Natural killer cell (primary cell): ENCODE measurements around the gene MAPK8. TPM values are rescaled to one million over a fixed set of nuclear protein-coding genes. Genes with fewer than 3 reads are reported as not detected.

Source experiments
- ATAC-seq, 3 donors: fragments of 150-1000 bp in 2 of 3; fragments of 200-7000 bp in 1 of 3; cut with Tn5 transposase; 1 replicate in 1 of 3; 2 replicates in 2 of 3; pipeline ENCODE4 v1.10.0; 2021; ENCODE audit warnings: mild to moderate bottlenecking in 2 of 3, moderate library complexity in 2 of 3
- DNase-seq, 2 donors: peaks; one replicate each; pipeline versions ENCODE4 v3.0.0 to v3.0.0-alpha.2; 2013 to 2021; ENCODE audit warnings: mixed read lengths in 1 of 2
- H3K27ac ChIP-seq: one replicate; pipeline ENCODE4 v1.5.1; 2013; ENCODE audit warnings: mild to moderate bottlenecking, low read length
- H3K27me3 ChIP-seq: one replicate; pipeline ENCODE4 v1.6.1; 2013; ENCODE audit warnings: low read length; ENCODE audit not compliant: control insufficient read depth, insufficient read depth
- H3K36me3 ChIP-seq: one replicate; pipeline ENCODE4 v1.6.1; 2013; ENCODE audit warnings: low read length; ENCODE audit not compliant: control insufficient read depth, insufficient read depth
- H3K4me1 ChIP-seq: one replicate; pipeline ENCODE4 v1.6.1; 2013; ENCODE audit warnings: low read length; ENCODE audit not compliant: control insufficient read depth, insufficient read depth
- H3K4me3 ChIP-seq: one replicate; pipeline ENCODE4 v1.5.1; 2013; ENCODE audit warnings: low read length
- H3K9me3 ChIP-seq: one replicate; pipeline ENCODE4 v1.6.1; 2013; ENCODE audit warnings: low read length; ENCODE audit not compliant: control insufficient read depth, insufficient read depth
- H3K27ac Mint-ChIP-seq, 2 donors: one replicate each; pipeline ENCODE4 v1.8.0; 2022; ENCODE audit warnings: mild to moderate bottlenecking in 2 of 2, mixed read lengths in 2 of 2, moderate library complexity in 1 of 2
- H3K27me3 Mint-ChIP-seq, 2 donors: one replicate each; pipeline ENCODE4 v1.8.0; 2022; ENCODE audit warnings: low read depth in 2 of 2, mixed read lengths in 2 of 2
- H3K36me3 Mint-ChIP-seq: one replicate; pipeline ENCODE4 v1.8.0; 2022; ENCODE audit warnings: mixed read lengths
- H3K4me1 Mint-ChIP-seq, 2 donors: one replicate each; pipeline ENCODE4 v1.8.0; 2022; ENCODE audit warnings: mixed read lengths in 2 of 2
- H3K4me3 Mint-ChIP-seq: one replicate; pipeline ENCODE4 v1.8.0; 2022; ENCODE audit warnings: mild to moderate bottlenecking, moderate library complexity, mixed read lengths
- H3K9me3 Mint-ChIP-seq, 2 donors: one replicate each; pipeline ENCODE4 v1.8.0; 2022; ENCODE audit warnings: mixed read lengths in 2 of 2
- CTCF ChIP-seq: fragments of 200-600 bp; IDR thresholded peaks from one replicate; pipeline ENCODE4 v1.8.0; 2022; ENCODE audit warnings: antibody characterized with exemption
- WGBS: methylation state at CpG from one replicate; pipeline ENCODE4 v1.1.7; 2013; ENCODE audit warnings: missing lambda C conversion rate; ENCODE audit not compliant: insufficient coverage; 5-methylcytosine and 5-hydroxymethylcytosine counted together
- intact Hi-C: fragments of 100-400 bp; cut with micrococcal nuclease; formaldehyde crosslinking; loops from one replicate; pipeline ENCODE4 v1.14.2; 2022
- total RNA-seq, 4 donors: library from RNA; stranded (reverse); fragments of 120-200 nt in 1 of 4; gene quantifications; one replicate each; pipeline versions ENCODE4 v1.2.3 to v1.2.4, GENCODE V29; 2013 to 2022

The MAPK8 gene
- total RNA-seq, 3 donors from 2014 or later (not counting 1 experiment from before 2014, with no cell fraction given) = 37.3 to 44.5 (median 40.8) TPM

DNA sequence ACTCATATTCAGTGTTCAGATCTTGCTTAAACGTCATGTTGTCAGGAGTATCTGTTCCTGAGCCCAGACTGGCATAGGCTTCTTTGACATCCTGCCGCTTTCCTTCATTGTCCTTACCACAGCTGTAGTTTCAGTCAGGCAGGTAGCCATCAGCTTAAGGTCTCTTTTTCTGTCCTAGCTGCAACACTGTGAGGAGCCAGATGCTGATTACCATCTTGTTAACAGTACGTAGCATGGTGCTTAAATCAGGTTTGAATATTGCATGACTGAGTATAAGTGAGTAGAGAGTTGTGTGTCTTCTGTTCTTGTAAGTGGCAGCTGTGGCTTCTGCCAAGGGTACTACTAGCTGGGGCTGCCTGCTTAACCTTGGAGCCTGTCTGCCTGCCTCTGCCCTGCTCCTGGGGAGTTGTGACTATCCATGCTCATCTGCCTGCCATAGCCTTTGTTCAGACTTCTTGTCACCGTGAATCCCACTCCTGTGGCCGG, 92.6 kb downstream of the MAPK8 start:
- ATAC-seq (no peak), DNase-seq (no peak)
- H3K4me1 Mint-ChIP-seq = peaks cover 27% of the 10 kb centered on the region in 2 donors
- WGBS = 92% methylated on average over 5 of the region's 5 CpGs
- Histone ChIP-seq H3K4me3 (no peak overlapping the region), H3K4me1 (no peaks in the 10 kb centered on the region), H3K27me3 (no peaks in the 10 kb centered on the region), H3K36me3 (no peaks in the 10 kb centered on the region), H3K27ac (no peak overlapping the region), H3K9me3 (no peaks in the 10 kb centered on the region)
- intact Hi-C loops = no loop called here
- H3K27ac Mint-ChIP-seq = no peak overlapping the region
- no peak for TF ChIP-seq CTCF
- no peaks in the 10 kb centered on the region for H3K36me3 Mint-ChIP-seq
- H3K9me3 Mint-ChIP-seq = no peaks in the 10 kb centered on the region
- H3K4me3 Mint-ChIP-seq = no peak overlapping the region
- no peaks in the 10 kb centered on the region for H3K27me3 Mint-ChIP-seq

- Histone ChIP-seq H3K4me3 (no peak overlapping the region), H3K27me3 (no peaks in the 10 kb centered on the region), H3K9me3 (no peaks in the 10 kb centered on the region), H3K36me3 (no peaks in the 10 kb centered on the region), H3K4me1 (no peaks in the 10 kb centered on the region), H3K27ac (no peak overlapping the region)
- Mint-ChIP-seq H3K36me3 (no peaks in the 10 kb centered on the region), H3K27me3 (no peaks in the 10 kb centered on the region), H3K4me1 (peaks cover 27% of the 10 kb centered on the region in 2 donors), H3K9me3 (no peaks in the 10 kb centered on the region), H3K27ac (peak overlapping the region in 1 of 2 donors; percentile 47), H3K4me3 (no peak overlapping the region)
- ATAC-seq (no peak), DNase-seq (no peak)
- no CpG with 5 or more reads among the region's 1 CpG for WGBS
- TF ChIP-seq CTCF = no peak
- intact Hi-C loops = no loop called here
Observed at GRCh38 chr10:48399551-48399950, 93.1 kb downstream of the MAPK8 start.

DNA sequence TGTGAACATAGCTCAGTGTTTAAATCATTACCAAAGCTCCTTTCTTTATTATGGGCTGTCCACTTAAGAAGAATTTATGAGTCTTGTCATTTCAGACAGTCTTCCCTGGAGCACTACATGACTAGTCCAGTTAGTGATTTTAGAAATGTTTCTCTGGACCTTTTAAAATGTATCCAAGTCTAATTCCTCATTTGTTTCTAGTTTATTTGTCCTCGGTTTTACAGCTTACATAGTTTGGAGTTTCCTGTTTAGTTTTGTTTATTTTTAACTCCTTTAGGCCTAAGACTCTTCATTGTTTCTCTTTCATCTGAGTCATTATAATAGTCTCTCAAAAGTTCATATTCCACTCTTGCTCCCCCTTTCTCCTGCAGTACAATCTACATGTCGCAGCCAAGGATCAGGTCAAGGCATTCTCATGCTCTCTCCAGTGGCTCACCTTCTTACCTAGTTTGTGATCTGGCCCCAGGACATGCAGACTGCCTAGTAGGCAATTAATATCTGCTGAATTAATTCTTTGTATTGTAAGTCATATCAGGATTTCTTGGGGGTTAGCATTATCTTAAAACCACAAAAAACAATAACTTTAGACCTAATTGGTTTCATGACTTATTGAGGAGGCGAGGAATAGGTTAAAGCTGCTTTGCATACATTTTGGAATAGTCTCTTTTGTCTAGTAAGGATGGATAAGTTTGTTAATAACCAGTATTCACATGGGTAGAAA, 93.8 kb downstream of the MAPK8 start:
- H3K27me3 Mint-ChIP-seq = no peaks in the 10 kb centered on the region
- Histone ChIP-seq H3K27ac (no peak overlapping the region), H3K4me3 (no peak overlapping the region), H3K36me3 (no peaks in the 10 kb centered on the region), H3K27me3 (no peaks in the 10 kb centered on the region), H3K4me1 (no peaks in the 10 kb centered on the region), H3K9me3 (no peaks in the 10 kb centered on the region)
- H3K27ac Mint-ChIP-seq = peak overlapping the region in 1 of 2 donors; percentile 47
- DNase-seq = no peak
- H3K4me3 Mint-ChIP-seq = no peak overlapping the region
- peaks cover 27% of the 10 kb centered on the region in 2 donors for H3K4me1 Mint-ChIP-seq
- intact Hi-C loops = no loop called here
- H3K9me3 Mint-ChIP-seq = no peaks in the 10 kb centered on the region
- no peak for ATAC-seq
- 97% methylated on average over 2 of the region's 3 CpGs for WGBS
- no peak for TF ChIP-seq CTCF
- H3K36me3 Mint-ChIP-seq = no peaks in the 10 kb centered on the region

- WGBS = no CpG with 5 or more reads among the region's 1 CpG
- intact Hi-C loops = no loop called here
- no peak for ATAC-seq
Observed at GRCh38 chr10:48400850-48401220, 94.4 kb downstream of the MAPK8 start.

More at GRCh38 chr10:48400850-48401220, 94.4 kb downstream of the MAPK8 start:
- Mint-ChIP-seq H3K36me3 (no peaks in the 10 kb centered on the region), H3K9me3 (no peaks in the 10 kb centered on the region), H3K4me1 (peaks cover 26 to 29% of the 10 kb centered on the region in 2 donors), H3K27ac (peak overlapping the region in 1 of 2 donors; percentile 47), H3K4me3 (no peak overlapping the region), H3K27me3 (no peaks in the 10 kb centered on the region)
- no peaks in the 10 kb centered on the region for H3K4me1 ChIP-seq
- DNase-seq = no peak
- H3K27me3 ChIP-seq = no peaks in the 10 kb centered on the region
- TF ChIP-seq CTCF = no peak
- peaks cover 2% of the 10 kb centered on the region for H3K36me3 ChIP-seq
- no peak overlapping the region for H3K27ac ChIP-seq
- H3K9me3 ChIP-seq = no peaks in the 10 kb centered on the region
- H3K4me3 ChIP-seq = no peak overlapping the region
